Parathyroid adenoma (tissue), 2 donors: ENCODE measurements around the gene TEX22.

Source experiments
- H2AFZ ChIP-seq: fragments of 300-600 bp; sonication (generic); one replicate; pipeline ENCODE4 v1.7.0; 2017; ENCODE audit warnings: antibody characterized with exemption, mild to moderate bottlenecking
- H3K27ac ChIP-seq: fragments of 300-600 bp; sonication (generic); one replicate; pipeline ENCODE4 v1.7.0; 2017
- H3K27me3 ChIP-seq: fragments of 300-600 bp; sonication (generic); one replicate; pipeline ENCODE4 v1.7.0; 2017; ENCODE audit warnings: low read length; ENCODE audit not compliant: control insufficient read depth, insufficient read depth
- H3K36me3 ChIP-seq: fragments of 300-600 bp; sonication (generic); one replicate; pipeline ENCODE4 v1.7.0; 2017; ENCODE audit warnings: low read length; ENCODE audit not compliant: control insufficient read depth, insufficient read depth
- H3K4me1 ChIP-seq: fragments of 300-600 bp; sonication (generic); one replicate; pipeline ENCODE4 v1.7.0; 2017; ENCODE audit warnings: control low read depth
- H3K4me2 ChIP-seq: fragments of 300-600 bp; sonication (generic); one replicate; pipeline ENCODE4 v1.7.0; 2017; ENCODE audit warnings: low read length
- H3K4me3 ChIP-seq: fragments of 300-600 bp; sonication (generic); one replicate; pipeline ENCODE4 v1.7.0; 2017; ENCODE audit warnings: low read depth, low read length
- H3K79me2 ChIP-seq: fragments of 300-600 bp; sonication (generic); one replicate; pipeline ENCODE4 v1.7.0; 2017; ENCODE audit warnings: control low read depth
- H3K9ac ChIP-seq: fragments of 300-600 bp; sonication (generic); one replicate; pipeline ENCODE4 v1.7.0; 2017; ENCODE audit warnings: mild to moderate bottlenecking
- H3K9me3 ChIP-seq: fragments of 300-600 bp; sonication (generic); one replicate; pipeline ENCODE4 v1.7.0; 2017; ENCODE audit warnings: low read length; ENCODE audit not compliant: control insufficient read depth
- CTCF ChIP-seq: fragments of 300-600 bp; sonication (generic); IDR thresholded peaks from one replicate; pipeline ENCODE4 v1.7.0; 2017; ENCODE audit warnings: antibody characterized with exemption, mild to moderate bottlenecking
- donor health status: primary hyperparathyroidism.

The TEX22 gene

GRCh38 chr14:105365681-105366080 lies 32.7 kb upstream of the TEX22 start:
- no peaks in the 10 kb centered on the region for H3K4me1 ChIP-seq
- H3K27me3 ChIP-seq, result no peaks in the 10 kb centered on the region
- H3K4me2 ChIP-seq, result no peak overlapping the region
- peaks cover 2% of the 10 kb centered on the region for H3K79me2 ChIP-seq
- no peak for TF ChIP-seq CTCF
- H3K9me3 ChIP-seq, result no peaks in the 10 kb centered on the region
- no peak overlapping the region for H3K9ac ChIP-seq
- no peaks in the 10 kb centered on the region for H3K36me3 ChIP-seq
- H3K27ac ChIP-seq, result no peak overlapping the region
- no peak overlapping the region for H2AFZ ChIP-seq
- no peak overlapping the region for H3K4me3 ChIP-seq

- Histone ChIP-seq H3K79me2 (peaks cover 2% of the 10 kb centered on the region), H3K9ac (no peak overlapping the region), H3K9me3 (no peaks in the 10 kb centered on the region), H3K27ac (no peak overlapping the region), H3K4me3 (no peak overlapping the region), H3K4me2 (no peak overlapping the region), H3K27me3 (no peaks in the 10 kb centered on the region), H3K36me3 (no peaks in the 10 kb centered on the region), H3K4me1 (no peaks in the 10 kb centered on the region), H2AFZ (no peak overlapping the region)
- TF ChIP-seq CTCF, result no peak
Observed at GRCh38 chr14:105366386-105367074, 31.8 kb upstream of the TEX22 start.

GRCh38 chr14:105367116-105368031 lies 31.0 kb upstream of the TEX22 start:
- H3K9ac ChIP-seq, result no peak overlapping the region
- H3K36me3 ChIP-seq, result no peaks in the 10 kb centered on the region
- H3K27ac ChIP-seq, result no peak overlapping the region
- H2AFZ ChIP-seq, result no peak overlapping the region
- no peak for TF ChIP-seq CTCF
- H3K4me2 ChIP-seq, result no peak overlapping the region
- H3K27me3 ChIP-seq, result no peaks in the 10 kb centered on the region
- H3K4me1 ChIP-seq, result no peaks in the 10 kb centered on the region
- no peaks in the 10 kb centered on the region for H3K9me3 ChIP-seq
- H3K4me3 ChIP-seq, result no peak overlapping the region
- H3K79me2 ChIP-seq, result peaks cover 2% of the 10 kb centered on the region

GRCh38 chr14:105368032-105368417 lies 30.3 kb upstream of the TEX22 start:
- H3K9ac ChIP-seq, result no peak overlapping the region
- no peak for TF ChIP-seq CTCF
- no peaks in the 10 kb centered on the region for H3K27me3 ChIP-seq
- no peak overlapping the region for H2AFZ ChIP-seq
- H3K4me2 ChIP-seq, result no peak overlapping the region
- no peaks in the 10 kb centered on the region for H3K36me3 ChIP-seq
- no peaks in the 10 kb centered on the region for H3K4me1 ChIP-seq
- H3K27ac ChIP-seq, result no peak overlapping the region
- peaks cover 2% of the 10 kb centered on the region for H3K79me2 ChIP-seq
- H3K9me3 ChIP-seq, result no peaks in the 10 kb centered on the region
- H3K4me3 ChIP-seq, result no peak overlapping the region
